HG03175 (cell line): ENCODE measurements around the gene MUC5B.

ENCODE experiments used
- ATAC-seq: cut with Tn5 transposase; IDR thresholded peaks from one replicate; pipeline ENCODE4 v1.9.1; 2021; ENCODE audit warnings: mild to moderate bottlenecking, moderate library complexity; ENCODE audit not compliant: unreplicated experiment

Gene MUC5B

DNA sequence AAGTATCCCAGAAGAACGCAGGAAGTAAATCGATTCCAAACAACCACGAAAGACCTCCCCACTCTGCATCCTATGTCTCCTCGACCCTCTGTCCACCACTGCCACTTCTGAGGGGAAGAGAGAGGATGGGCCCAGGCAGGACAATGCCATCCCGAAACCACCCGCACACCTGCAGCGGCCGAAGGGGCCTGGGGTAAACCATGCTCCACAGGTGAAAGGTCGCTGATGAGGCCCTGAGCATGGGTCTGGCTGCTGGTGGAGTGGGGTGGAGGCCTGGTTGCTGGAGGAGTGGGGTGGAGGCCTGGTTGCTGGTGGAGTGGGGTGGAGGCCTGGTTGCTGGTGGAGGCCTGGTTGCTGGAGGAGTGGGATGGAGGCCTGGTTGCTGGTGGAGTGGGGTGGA lies 73.4 kb downstream of the MUC5B start:
- ATAC-seq = no peak

DNA sequence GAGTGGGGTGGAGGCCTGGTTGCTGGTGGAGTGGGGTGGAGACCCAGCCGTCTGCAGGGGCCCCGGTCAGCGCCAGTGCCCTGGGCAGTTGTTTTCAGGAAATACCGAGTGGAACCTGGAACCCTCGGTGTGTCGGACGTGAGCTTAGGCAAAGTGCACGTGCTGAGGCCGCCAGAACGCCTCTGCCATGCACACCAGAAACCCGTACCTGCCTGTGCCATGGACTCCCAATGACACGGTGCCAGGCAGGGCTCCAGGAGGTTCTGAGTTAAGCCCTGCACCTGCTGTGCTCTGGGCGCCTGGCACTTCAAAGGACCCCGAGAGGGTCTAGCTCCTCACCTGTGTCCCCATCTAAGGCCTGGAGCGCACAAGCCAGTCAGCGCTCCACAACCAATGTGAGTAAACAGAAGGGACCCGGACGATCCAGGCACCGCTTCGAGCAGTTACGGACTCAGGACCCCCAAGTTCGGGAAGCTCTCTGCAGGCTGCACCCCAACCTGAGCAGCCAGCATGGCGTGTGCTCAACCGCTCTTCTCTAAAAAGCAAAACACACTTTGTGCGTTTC lies 74.2 kb downstream of the MUC5B start:
- ATAC-seq = no peak

DNA sequence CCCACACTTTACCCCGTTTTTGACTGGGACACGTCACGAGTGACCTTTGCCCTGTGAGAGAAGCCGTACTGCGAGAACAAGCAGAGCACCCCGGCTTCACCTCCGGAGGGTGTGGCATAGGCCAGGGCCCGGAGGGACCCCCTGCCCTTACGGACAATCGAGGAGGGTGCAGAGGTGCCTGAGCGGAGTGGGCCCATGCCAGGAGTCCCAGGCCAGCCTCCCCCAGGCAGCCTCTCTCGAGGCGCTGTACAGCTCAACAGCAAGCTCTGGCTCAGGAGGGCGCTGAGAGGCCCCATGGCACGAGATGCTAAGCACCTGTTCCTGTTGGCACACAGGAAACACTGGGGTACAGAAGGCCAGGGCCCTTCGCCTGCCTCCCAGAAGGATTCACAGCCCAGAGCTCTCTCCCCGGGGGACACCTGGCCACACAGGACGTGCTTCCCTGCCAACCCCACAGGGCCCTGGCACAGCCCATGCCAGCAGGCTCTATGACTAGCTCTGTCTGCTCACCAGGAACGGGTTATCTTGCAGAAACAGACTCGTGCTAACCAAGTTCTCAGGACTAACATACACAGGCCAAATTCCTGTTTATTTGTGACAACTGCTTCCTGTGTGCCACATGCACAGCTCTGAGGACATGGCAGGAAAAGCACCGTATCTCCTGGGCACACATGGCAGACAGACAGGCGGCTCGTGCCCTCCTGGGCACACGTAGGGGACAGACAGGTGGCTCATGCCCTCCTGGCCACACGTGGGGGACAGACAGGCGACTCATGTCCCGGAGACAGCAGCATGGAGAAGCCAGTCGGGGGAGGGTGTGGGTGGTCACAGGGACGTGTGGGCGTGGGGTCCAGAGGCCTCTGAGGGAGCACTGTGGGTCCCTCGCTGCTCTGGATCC lies 75.0 kb downstream of the MUC5B start:
- ATAC-seq = no peak

DNA sequence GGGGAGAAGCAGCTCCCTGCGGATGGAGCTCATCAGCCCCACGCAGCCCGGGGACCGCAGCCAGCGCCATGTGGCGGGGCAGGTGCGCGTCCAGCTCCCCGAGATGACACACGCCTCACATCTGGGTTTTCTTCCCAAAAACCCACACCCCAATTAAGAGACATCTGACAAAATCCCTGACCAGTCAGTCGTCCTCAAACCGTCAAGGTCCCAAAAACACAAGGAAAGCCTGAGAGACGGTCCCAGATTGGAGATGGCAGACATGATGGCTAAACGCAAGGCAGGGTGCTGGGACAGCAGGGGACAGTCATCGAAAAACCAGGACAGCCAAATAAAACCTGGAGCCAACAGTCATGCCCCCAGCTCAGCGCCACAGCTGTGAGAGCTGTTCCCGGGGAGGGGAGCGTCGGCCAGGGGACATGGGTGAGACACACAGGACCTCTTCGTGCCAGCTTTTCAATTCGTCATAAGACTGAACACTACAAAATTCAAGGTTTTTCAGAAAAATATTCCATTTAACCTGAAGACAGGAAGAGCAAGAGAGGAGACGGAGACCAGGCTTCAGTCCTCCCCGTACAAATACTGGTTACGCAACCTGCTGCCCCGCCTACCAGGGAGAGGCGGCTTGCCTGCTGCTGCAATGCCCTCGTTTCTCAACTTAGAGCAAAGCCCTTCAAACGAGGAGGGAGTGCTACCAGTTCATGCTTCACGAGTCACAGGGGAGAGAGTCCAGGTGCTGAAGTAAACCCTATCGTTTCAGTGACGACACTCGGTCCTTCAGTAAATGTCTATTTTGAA lies 76.0 kb downstream of the MUC5B start:
- no peak for ATAC-seq

DNA sequence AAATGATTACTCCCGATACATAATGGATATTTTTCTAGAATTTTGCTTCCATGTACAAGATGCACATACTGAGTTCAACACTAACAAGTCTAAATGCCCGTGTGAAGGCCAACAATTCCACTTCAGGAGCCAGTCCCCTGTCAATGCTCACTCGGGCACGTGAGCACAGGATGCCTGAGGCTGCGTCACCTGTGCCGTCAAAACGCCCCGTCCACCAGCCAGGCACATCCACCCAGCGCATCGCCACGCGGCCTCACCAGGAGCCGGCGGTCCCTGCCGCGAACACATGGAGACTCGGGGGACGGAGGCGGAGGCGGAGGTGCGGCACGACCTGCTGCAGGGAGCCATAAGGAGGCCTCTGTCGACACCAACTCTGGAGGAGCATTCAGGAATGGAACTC lies 76.8 kb downstream of the MUC5B start:
- no peak for ATAC-seq

DNA sequence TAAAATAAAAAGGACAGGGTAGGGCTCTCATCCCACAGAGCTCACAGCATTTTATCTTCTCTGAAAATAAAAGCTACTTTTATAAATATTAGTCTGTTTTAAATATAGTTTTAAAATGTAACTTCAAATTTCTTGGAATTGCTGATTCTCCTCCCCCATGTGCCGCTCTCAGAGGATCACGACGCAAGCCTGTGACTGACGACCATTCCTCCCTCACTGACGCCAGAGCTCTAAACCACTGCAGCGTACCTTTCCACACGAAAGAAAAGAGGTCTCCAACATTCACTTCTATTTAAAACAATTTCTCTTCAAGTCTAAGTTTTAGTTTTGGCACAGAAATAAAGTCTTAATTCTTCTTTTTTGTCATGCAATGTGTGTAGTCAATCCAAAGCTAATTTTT lies 77.3 kb downstream of the MUC5B start:
- ATAC-seq = no peak

DNA sequence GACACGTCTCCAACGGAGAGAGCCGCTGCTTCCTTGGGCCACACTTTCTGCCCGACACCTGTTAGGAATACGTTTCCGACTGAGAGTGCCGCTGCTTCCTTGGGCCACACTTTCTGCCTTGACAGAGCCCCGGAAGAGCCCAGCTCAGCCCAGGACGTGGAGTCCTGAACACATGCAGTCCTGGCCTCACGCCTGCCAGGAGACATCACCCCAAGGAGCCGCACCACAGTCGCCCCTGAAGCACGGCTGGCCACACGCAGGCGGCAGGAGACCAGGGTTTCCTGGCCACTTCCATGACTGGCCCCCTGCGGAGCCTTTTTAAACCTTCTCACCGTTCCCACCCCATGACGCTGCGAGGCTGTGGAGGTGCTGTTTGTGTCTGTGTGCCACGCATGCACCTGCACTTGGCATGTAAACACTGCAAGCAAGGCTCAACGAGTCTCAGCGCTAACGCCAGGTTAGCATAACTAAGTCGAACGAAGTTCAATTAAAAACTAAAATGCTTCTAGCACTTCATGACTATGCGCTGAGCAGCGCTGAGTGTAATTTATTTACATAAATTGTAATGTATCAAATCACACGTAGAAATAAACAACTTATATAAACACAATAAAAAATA lies 77.8 kb downstream of the MUC5B start:
- no peak for ATAC-seq

DNA sequence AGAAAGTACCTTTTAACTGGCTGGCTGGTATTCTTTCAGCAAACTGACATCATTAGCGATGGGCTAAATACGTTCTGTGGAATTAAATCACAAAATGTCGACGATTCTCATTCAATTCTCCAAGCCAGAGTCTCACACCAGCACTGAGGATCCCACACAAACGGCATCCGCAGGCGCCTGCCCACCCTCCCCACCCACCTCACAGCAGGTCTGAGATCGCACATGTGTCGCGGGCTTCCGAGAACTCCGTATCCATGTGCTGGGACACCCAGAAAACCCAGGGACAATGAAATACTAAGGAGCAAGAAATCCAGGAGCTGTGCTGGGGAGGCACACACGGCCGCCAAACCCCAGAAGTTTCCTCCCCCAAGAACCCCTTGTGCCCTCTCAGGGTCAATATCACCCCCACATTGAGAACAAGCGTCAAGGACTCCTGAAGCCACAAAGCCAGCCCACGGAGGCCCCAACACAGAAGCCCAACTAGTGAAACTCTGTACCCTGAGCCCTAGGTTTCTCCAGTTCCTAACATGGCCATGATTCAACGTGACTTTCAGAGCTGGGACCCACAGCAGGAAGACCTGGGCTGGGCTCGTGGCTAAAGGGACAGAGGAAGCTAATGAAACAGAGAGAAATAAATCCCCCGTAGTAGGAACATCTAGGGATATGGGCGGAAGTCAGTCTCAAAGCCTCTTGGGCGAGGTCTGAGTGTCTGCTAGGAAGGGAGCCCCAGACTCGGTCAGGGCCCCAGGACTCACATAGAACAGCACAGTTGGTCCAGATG lies 78.5 kb downstream of the MUC5B start:
- ATAC-seq = no peak

DNA sequence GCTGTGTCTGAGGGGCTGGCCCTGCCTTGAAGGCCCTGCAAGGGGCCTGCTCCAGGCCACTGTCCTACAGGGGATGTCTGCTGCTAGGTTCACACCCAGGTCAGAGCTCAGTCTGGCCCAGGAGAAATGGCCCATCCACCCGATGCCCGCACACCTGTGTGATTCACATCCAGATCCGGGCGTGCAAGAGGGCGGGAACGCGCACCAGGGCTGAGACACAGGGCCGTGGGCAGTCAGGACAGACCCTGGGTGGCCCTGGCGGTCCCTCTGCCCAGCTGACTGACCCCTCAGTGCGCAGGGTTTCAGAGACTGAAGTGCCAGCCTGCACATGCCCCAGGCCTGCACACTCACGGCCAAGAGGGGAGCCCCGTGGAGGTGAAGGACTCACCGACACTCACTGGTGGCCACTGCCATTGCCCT lies 79.2 kb downstream of the MUC5B start:
- no peak for ATAC-seq

DNA sequence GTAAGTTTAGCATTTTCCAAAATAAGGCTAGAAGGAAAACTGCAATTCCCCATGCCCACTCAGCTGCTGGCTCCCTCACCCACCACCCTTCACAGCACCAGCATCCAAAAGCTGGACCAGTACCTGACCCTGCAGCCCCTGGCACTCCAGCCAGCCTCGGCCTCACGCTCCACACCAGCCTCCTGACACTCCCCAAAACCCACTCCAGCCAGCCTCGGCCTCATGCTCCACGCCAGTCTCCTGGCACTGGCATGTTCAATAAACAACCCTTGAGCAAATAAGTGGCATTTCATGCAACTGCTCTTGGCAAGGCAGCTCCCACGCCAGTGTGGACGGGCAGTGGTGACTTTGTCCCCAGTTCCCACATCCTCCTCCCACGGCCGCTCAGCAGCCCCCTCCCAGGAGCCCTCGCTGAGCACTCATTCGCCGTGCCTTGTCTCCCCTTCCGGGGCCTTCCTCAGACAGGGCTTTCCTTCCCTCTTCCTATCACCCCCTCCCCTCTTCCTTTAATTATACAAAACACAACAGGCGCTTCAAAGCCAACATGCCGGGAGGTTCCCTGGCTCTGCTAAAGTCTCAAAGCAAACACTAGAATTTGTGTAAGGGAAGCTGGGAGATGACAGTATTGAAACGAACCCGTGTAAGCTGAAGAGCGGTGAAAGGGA lies 79.7 kb downstream of the MUC5B start:
- no peak for ATAC-seq

DNA sequence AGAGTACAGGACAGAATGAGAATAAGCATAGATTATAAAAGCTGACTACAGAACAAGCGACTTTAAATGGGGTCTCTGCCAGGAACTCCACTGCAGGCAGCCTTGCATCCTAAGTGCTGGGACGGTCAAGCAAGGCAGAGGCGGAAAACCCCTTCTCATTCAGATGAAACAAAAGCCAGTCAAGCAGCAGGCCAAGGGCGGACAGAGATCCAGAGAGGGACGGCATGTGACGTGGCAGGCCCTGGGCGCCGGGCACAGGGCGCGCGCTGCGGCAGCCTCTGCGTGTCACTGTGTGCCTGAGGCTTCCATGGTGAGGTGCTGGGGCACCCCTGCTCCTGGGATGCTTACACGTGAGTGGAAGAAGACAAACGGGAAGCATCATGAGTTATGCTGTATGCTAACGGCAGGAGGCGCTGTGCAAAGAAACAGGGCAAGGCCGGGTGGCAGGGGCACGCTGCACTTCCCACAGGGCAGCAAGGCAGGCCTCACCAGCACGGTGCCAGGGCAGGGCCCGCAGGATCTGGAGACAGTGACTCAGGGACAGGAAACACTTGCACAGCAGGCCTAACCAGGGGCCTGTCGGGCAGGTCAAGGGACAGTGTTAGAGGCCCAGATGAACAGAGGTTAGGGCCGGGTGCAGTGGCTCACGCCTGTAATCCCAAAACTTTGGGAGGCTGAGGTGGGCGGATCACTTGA lies 80.4 kb downstream of the MUC5B start:
- ATAC-seq = no peak

DNA sequence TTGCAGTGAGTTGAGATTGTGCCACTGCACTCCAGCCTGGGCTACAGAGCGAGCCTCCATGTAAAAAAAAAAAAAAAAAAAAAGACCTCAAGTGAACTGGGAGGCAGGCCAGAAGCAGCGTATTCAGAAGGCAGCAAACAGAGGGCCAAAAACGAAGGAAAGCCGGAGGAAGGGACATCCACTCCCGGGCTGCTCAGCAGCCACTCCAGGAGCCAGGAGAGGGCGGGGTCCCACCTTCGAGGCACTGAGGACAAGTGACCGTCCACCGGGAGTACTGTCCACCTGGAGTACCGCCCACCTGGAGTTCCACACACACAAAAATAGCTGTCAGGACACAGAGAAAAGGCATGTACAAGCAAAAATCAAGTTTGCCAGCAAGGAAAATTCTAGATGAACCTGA lies 81.1 kb downstream of the MUC5B start:
- no peak for ATAC-seq

DNA sequence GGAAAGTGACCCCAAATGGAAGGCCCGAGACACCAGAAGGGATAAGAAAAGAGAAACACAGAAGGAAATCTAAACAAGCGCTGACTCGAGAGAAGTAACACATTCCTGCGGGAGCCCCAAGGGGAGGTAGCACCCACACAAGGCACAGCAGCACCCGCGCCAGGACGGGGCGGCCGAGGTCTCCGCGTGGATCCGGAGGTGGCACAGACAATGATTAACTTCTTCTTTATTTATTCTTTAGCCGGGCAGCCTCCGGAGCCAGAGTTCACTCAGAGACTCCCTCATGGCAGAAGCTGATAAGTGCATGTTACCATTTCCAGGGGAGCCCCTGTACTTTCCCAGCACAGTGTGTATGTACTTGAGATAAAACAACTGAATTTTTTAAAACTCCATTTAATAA lies 81.5 kb downstream of the MUC5B start:
- no peak for ATAC-seq

DNA sequence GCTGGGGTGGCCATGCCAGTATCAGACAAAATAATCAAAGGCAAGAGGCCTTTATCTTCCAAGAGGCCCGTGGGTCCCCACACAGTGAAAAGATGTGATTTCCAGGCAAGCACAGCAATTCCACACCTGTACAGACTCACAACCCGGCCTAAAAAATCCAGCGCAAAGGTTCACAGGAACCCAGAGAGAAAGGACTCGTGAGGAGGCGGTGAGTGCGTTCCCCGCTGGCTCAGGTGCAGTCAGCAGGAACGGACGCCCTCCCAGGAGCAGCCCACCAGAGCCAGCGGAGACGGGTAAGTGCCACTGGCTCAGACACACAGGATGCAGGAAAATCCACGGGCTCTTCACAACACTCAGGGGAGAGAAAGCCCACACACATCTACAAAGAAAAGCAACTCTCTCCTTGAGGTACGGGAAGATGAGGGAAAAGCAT lies 82.2 kb downstream of the MUC5B start:
- no peak for ATAC-seq

DNA sequence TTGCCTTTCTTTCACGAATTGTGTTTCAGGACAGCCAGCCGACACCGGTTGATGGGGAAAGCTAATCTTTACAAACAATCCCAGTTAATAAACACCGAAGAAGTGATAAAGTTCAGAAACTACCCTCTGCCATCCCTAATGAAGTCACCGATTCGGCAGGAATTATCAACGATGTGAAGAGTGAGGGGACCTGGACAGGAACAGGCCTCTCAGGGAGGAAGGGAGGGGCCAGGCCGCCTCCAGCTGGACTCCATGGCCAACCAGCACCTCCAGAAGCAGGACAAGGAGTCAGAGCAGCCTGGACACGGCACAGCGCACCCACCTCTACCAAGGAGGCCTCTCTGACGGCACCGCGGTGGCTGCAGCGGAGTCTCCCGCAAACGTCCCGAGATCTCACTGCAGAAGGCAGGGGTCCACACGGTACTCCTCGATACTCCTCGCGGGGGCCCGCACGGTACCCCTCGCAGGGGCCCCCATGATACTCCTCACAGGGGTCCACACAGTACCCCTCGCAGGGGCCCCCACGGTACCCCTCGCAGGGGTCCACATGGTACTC lies 82.7 kb downstream of the MUC5B start:
- no peak for ATAC-seq

DNA sequence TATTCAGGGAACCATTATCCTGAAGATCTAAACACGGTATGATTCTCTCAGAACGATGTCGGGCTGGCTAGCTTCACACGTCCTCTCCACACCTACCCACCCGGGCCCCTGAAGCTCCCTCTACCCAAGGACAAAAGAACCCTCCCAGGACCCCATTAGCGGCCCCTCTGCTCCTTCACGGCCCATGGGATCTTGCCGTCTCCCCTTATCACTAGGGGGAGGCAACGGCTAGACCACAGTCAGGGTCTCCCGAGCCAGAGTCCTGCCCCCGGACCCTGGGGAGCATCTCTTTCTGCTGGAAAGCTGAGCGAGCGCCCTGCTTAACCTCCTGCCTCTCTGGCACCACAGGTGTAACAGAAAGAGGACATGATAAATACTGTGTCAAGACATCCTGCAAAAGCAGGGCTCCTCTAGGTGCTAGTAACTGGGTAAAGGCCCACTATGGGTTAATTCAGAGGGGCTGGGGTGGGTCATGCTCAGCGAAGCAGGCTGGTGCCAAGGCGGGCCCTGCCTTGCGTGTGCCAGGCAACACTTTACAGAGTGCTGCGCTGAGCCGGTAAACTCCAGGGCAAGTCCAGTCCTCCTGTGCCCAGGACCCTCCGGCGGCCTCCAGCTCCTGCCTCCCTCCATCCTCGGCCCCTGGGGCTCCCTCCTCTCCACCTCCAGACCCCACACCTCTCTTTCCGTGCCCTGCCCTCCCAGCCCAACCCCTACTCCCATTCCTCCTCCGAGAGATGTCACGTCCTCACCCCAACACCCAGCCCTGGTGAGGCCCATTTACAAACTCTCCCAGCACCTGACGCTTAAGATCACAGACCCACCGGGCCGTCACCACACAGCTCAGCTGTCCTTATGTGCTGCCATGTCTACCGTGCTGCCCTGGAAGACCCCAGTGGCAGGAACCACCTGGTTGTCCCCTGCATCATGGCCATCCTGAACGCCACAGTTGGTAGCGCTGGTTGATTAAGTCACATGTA lies 83.6 kb downstream of the MUC5B start:
- no peak for ATAC-seq

DNA sequence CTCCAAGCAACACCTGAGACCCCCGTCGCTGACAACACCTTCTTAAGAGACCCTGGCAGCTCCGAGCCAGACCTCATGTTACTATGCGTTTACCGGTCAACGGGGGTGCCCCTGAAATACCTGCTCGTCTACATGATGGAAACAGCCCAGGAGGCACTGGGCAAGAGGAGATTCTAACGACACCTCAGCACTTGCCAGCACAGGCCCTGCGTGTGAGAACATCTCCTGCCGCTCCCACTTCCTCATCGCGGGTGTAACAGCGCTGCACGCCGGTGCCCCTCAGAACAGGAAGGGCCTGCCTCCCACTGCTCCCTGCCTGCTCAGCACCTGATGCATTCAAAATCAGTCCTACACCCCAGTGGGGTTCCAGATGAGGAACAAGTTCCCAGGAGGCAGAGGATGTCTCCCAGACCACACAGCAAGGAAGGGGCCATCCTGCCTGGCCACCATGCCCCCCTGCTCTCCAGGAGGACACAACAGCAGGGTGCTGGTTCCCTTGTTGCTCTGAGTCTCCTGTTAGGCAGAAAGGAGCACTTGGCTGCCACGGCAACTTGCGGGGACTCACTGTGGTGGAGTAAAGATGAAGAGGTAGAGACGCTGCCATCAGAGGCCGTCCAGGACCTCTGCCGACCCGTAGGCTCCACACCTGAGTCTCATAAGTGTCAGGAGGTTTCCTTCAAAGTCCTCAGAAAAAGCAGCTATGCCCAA lies 84.5 kb downstream of the MUC5B start:
- no peak for ATAC-seq
